A673 (cell line): ENCODE data around the gene PCSK6.

Experiments used
- CTCF ChIP-seq: fragments of 300-800, 200-600 bp; sonication (generic); conservative IDR thresholded peaks from 2 replicates; pipeline ENCODE4 v1.5.1; 2017; ENCODE audit warnings: low read depth, mild to moderate bottlenecking, antibody characterized with exemption, low read length, moderate library complexity, mixed read lengths
- EZH2 ChIP-seq: fragments of 200-600 bp; sonication (generic); IDR thresholded peaks from 2 replicates; pipeline ENCODE4 v1.6.1; 2017; ENCODE audit warnings: borderline replicate concordance, low read depth, mild to moderate bottlenecking, mixed read lengths, antibody characterized with exemption, low read length; ENCODE audit not compliant: poor library complexity, severe bottlenecking

DNA sequence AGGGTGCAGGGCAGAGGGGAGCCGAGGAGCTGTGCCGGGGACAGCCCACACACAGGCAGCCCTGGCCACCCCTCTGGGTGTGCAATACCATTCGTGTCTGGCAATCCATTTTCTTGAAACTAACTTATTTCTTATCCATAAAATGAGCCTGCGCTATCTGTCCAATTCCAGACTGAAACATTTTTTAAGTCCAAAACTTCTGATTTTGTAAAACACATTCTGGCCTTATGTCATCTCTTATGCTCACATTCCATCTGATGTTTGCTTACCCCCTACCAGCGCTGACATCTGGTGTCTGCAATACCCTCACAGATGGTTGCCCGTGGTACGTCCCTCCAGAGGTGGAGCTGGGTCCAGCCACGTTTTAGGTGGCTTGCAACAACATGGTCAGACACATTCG lies 31.8 kb downstream of the PCSK6 start:
- TF ChIP-seq CTCF (no peak), EZH2 (no peak)
